CD4-positive, alpha-beta T cell treated with Interleukin-15 for 4 hours (primary cell): ENCODE results near the gene FCN2.

Experiments used
- DNase-seq: peaks from one replicate; pipeline ENCODE4 v3.0.0-alpha.2; 2020; ENCODE audit warnings: low spot score

The FCN2 gene

GRCh38 chr9:134880484-134881312 lies at the start of gene FCN2:
Gene FCN2, plus strand, starts transcription at chr9:134880810. Its CDS starts 12 bp downstream, at chr9:134880822.
- no peak for DNase-seq

- DNase-seq: no peak
Measured at GRCh38 chr9:134830926-134831720, 49.5 kb upstream of the FCN2 start.

GRCh38 chr9:134832471-134832870 lies 48.1 kb upstream of the FCN2 start:
- no peak for DNase-seq

- DNase-seq: no peak
Measured at GRCh38 chr9:134833294-134833880, 47.2 kb upstream of the FCN2 start.

- DNase-seq: no peak
Measured at GRCh38 chr9:134834217-134834956, 46.2 kb upstream of the FCN2 start.

- DNase-seq: no peak
Measured at GRCh38 chr9:134834957-134835419, 45.6 kb upstream of the FCN2 start.

GRCh38 chr9:134835448-134835847 lies 45.2 kb upstream of the FCN2 start:
- no peak for DNase-seq

GRCh38 chr9:134835987-134836386 lies 44.6 kb upstream of the FCN2 start:
- no peak for DNase-seq

GRCh38 chr9:134836406-134836970 lies 44.1 kb upstream of the FCN2 start:
- no peak for DNase-seq

GRCh38 chr9:134837529-134837928 lies 43.1 kb upstream of the FCN2 start:
- no peak for DNase-seq

GRCh38 chr9:134838651-134839454 lies 41.8 kb upstream of the FCN2 start:
- no peak for DNase-seq

GRCh38 chr9:134839455-134840125 lies 41.0 kb upstream of the FCN2 start:
- no peak for DNase-seq

GRCh38 chr9:134840511-134840910 lies 40.1 kb upstream of the FCN2 start:
- no peak for DNase-seq

- no peak for DNase-seq
Measured at GRCh38 chr9:134841180-134841904, 39.3 kb upstream of the FCN2 start.

- no peak for DNase-seq
Measured at GRCh38 chr9:134842321-134842720, 38.3 kb upstream of the FCN2 start.

- DNase-seq: no peak
Measured at GRCh38 chr9:134843740-134844139, 36.9 kb upstream of the FCN2 start.

- no peak for DNase-seq
Measured at GRCh38 chr9:134844821-134845220, 35.8 kb upstream of the FCN2 start.

- no peak for DNase-seq
Measured at GRCh38 chr9:134846187-134846586, 34.4 kb upstream of the FCN2 start.

- DNase-seq: no peak
Measured at GRCh38 chr9:134846699-134847098, 33.9 kb upstream of the FCN2 start.

- no peak for DNase-seq
Measured at GRCh38 chr9:134847138-134847537, 33.5 kb upstream of the FCN2 start.
